Measurements from ENCODE around the gene GTF2F1. TPM values are rescaled to one million over a fixed set of nuclear protein-coding genes. Genes with fewer than 3 reads are reported as not detected.

The GTF2F1 gene
- total RNA-seq, 1 experiment from 2014 or later = 67.2 TPM

- no CpG with 5 or more reads among the region's 10 CpGs for whole genome bisulfite sequencing (ENCODE audit: extremely low coverage, insufficient read length, low lambda C conversion rate)
- peaks cover 18 to 51% (median 51%) of the 10 kb centered on the region in 3 experiments; a peak in 6 of 7 replicates for H3K36me3 Mint-ChIP-seq (ENCODE audit: insufficient read depth in 1 of 3, low read depth in 3 of 3)
- no peak for DNase-seq
- Histone ChIP-seq H4K20me1 (ENCODE audit: control insufficient read depth, insufficient read depth, insufficient read length) (no peaks in the 10 kb centered on the region), H3K4ac (ENCODE audit: low read depth, low read length) (no peak overlapping the region), H3K18ac (ENCODE audit: insufficient read length, low read depth, low read length) (no peak overlapping the region), H2BK5ac (ENCODE audit: insufficient read length, low read length) (no peak overlapping the region), H3K27ac (ENCODE audit: insufficient read length, low read depth, low read length) (no peak overlapping the region), H3K23ac (ENCODE audit: insufficient read length, low read depth, low read length) (no peak overlapping the region), H3K56ac (ENCODE audit: insufficient read length, low read depth, low read length) (no peak overlapping the region), H4K8ac (replicated peaks; ENCODE audit: insufficient read length, low read depth, low read length) (no peak overlapping the region), H3K23me2 (ENCODE audit: insufficient read length, low read depth, low read length, poor library complexity, severe bottlenecking) (no peaks in the 10 kb centered on the region), H2BK15ac (ENCODE audit: low read depth, low read length) (no peak overlapping the region), H3K9me3 (ENCODE audit: control insufficient read depth, low read depth, low read length) (no peaks in the 10 kb centered on the region), H3K4me2 (ENCODE audit: insufficient read depth, insufficient read length, low read length) (no peak overlapping the region), H2BK12ac (ENCODE audit: insufficient read length, low read depth, low read length) (no peak overlapping the region), H3K79me2 (ENCODE audit: insufficient read depth, low read length) (no peaks in the 10 kb centered on the region), H3K9ac (ENCODE audit: extremely low read depth, insufficient read length, low read length) (no peak overlapping the region), H3K79me1 (ENCODE audit: insufficient read depth, low read depth, low read length, poor library complexity, severe bottlenecking) (peaks cover 3% of the 10 kb centered on the region), H4K91ac (ENCODE audit: insufficient read length, low read depth, low read length) (no peak overlapping the region), H2AFZ (ENCODE audit: low read length) (no peak overlapping the region), H3K27me3 (ENCODE audit: insufficient read depth, low read length) (no peaks in the 10 kb centered on the region), H3K4me1 (ENCODE audit: insufficient read depth, low read length) (no peaks in the 10 kb centered on the region), H2BK20ac (ENCODE audit: low read depth, low read length, poor library complexity, severe bottlenecking) (no peak overlapping the region), H3T11ph (ENCODE audit: low read length) (no peak overlapping the region), H4K5ac (ENCODE audit: insufficient read length, low read depth, low read length) (no peak overlapping the region), H2AK5ac (ENCODE audit: insufficient read length, low read length) (no peak overlapping the region), H3K14ac (ENCODE audit: insufficient read depth, low read length) (no peak overlapping the region), H2BK120ac (ENCODE audit: low read depth, low read length, poor library complexity, severe bottlenecking) (no peak overlapping the region)
- H3K9me3 Mint-ChIP-seq = no peaks in the 10 kb centered on the region; a peak in 1 of 5 replicates
- peaks cover 3 to 21% of the 10 kb centered on the region in 2 experiments for H3K4me1 Mint-ChIP-seq
- peak overlapping the region in 1 of 3 experiments; percentile 95; a peak in 2 of 7 replicates for H3K27ac Mint-ChIP-seq
- H3K4me3 Mint-ChIP-seq = no peak overlapping the region
- TF ChIP-seq CTCF (conservative IDR thresholded peaks at IDR 0.05) = no peak
- no peaks in the 10 kb centered on the region for H3K27me3 Mint-ChIP-seq (ENCODE audit: low read depth)
These were observed 20.3 kb upstream of the GTF2F1 start for GRCh38 chr19:6413291-6413690.
